HG02943 (cell line): ENCODE measurements around the gene B3GLCT.
A peak's percentile ranks its signal among the peaks of the same experiment; 100 is the strongest.
"Not testable (repeated sequence)": the region's sequence is repeated elsewhere in the genome, so short reads cannot be mapped to it uniquely, and the experiment has no call there.

Experiments
- ATAC-seq: cut with Tn5 transposase; IDR thresholded peaks from one replicate; pipeline ENCODE4 v1.9.1; 2021; ENCODE audit warnings: mild to moderate bottlenecking, low read depth, moderate library complexity; ENCODE audit not compliant: unreplicated experiment

The B3GLCT gene

DNA sequence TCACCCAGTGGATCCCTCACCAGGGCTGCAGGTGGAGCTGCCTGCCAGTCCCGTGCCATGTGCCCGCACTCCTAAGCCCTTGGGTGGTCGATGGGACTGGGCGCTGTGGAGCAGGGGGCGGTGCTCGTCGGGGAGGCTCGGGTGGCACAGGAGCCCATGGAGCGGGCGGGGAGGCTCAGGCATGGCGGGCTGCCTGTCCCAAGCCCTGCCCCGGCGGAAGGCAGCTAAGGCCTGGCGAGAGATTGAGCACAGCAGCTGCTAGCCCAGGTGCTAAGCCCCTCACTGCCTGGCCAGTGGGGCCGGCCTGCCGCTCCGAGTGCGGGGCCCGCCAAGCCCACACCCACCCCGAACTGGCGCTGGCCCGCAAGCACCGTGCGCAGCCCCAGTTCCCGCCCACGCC is 16.8 kb upstream of the B3GLCT start:
- no peak for ATAC-seq

- no peak for ATAC-seq
Measured at GRCh38 chr13:31184451-31184850, 15.3 kb upstream of the B3GLCT start.

DNA sequence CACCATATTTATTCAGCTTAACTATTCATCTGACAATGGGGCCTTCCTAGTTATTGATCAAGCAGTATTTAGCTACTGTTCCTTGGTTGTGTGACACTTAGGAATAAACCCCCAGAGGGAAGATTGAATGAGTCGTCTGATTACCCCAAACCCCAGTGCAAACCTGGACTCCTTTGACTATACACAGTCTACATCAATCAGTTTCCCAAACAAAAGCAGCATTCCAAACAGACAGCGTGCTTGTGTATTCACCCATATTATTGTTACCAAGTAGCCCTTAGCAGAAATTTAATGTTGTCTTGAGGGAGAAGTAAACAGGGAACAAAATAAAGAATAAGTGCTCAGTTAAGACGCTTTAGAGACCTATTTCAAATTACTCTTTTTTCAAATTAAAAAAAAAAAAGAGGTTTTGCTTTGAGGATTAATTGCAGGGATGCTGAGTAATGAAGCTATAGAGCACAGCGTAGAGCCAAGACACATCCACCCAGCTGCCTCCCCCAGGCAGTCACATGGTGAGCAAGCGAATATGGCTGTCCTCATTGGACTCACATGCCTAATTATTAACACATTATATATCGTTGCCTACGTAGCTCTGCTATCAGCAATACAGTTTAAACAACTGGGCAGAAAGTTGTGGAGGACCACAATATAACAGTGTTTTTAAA is 14.7 kb upstream of the B3GLCT start:
- no peak for ATAC-seq

DNA sequence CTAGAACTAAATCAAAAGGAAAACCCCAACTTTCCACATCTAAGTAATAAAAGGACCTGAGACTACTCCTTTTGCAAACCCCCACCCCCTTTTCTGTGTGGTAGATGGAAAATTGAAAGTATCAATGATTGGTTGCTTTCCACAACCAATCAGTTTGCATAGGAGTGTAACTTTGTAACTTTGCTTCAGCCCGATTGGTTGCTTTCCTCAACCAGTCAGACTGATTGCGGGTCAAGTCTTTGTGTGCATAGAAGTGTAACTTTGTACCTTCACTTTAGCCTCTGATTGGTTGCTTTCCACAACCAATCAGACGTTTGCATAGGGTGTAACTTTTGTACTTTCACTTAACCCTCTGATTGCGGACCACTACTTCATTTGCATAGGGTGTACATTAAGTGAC is 8.0 kb upstream of the B3GLCT start:
- ATAC-seq: no peak

DNA sequence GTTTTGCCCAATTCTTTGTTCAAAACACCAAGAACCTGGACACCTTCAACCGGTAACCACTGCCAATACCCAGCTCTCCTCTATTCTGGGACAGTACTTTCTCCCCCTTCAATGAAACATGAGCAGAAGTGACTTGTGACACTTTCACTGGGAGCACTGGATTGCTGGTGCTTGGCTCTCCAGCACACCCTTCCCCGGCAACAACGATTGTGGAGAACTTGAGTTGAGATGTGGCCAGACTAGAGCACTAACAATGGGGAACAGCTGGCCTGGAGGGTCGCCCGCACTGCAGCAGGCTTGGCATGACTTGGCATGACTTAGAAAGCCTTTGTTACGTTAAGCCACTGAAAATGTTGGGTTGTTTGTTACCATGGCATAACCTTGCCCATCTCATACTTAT is 7.5 kb upstream of the B3GLCT start:
- ATAC-seq: no peak

GRCh38 chr13:31195616-31196015 is 4.2 kb upstream of the B3GLCT start:
- ATAC-seq: no peak

GRCh38 chr13:31196992-31197391 is 2.8 kb upstream of the B3GLCT start:
- ATAC-seq: no peak

GRCh38 chr13:31198519-31198918 is 1.3 kb upstream of the B3GLCT start:
- no peak for ATAC-seq

GRCh38 chr13:31199527-31199848 is 287 bp upstream of the B3GLCT start:
- ATAC-seq: no peak

DNA sequence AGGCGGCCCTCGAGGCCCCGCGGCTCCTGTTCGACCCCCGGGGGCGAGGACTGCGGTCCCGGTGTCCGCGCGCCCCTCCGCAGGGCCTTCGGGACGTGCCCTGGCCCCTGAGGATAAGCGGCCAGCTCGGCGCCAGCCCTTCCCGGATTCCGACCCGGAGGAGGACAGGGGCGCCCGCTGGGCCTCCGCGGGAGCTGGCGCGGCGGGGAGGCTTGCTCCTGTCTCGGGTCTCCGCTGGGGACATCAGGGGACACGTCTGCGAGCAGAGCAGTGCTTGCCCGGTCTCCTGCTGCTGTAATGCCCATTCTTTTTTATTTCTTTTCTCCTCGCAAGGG is 829 bp downstream of the B3GLCT start:
- peak; percentile 31 for ATAC-seq

- no peak for ATAC-seq
Measured at GRCh38 chr13:31201341-31202031, 1.7 kb downstream of the B3GLCT start.

DNA sequence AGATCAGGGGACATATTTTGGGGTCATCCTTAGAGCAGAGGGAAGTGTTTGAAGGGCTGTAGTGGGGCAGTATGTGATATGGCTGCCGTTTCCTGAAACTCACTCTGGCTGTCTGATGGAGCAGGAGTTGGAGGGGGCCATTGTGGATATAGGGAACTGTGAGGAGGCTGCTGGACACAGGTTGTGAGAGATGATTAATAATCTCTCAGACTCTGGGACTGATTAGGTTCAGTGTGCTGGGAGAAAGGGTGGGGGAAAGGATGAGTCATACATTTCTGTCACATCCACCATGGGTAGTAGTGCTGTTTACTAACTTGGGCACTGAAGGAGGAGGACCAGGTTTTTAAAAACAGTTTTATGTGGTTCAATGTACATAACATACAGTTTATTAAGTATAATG is 4.8 kb downstream of the B3GLCT start:
- ATAC-seq: no peak

GRCh38 chr13:31207661-31208552 is 8.1 kb downstream of the B3GLCT start:
- ATAC-seq: no peak

DNA sequence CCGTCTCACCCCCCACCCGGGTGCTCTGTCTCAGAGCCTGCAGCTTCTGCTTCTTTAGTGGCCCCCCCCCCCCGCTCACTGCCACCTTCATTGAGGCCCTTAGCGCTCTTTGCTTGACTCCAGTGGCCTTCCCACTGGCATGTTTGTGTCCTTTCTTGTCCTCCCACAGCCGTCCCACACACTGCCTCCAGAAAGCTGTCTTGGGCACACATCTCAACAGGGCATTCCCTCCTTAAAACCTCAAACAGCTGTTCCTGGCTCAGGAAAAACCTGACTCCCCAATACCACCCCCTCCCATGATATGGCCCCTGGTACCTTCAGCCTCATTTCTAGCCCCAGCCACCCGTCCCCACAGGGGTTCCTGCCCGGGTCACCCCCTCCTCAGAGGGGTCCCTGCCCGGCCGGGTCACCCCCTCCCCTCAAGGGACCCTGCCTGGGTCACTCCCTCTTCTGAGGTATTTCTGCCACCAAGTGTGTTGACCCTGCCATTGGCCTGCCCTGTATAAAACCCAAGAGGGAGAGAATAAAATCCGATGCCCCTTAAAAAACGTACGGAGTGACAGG is 8.9 kb downstream of the B3GLCT start:
- ATAC-seq: no peak

DNA sequence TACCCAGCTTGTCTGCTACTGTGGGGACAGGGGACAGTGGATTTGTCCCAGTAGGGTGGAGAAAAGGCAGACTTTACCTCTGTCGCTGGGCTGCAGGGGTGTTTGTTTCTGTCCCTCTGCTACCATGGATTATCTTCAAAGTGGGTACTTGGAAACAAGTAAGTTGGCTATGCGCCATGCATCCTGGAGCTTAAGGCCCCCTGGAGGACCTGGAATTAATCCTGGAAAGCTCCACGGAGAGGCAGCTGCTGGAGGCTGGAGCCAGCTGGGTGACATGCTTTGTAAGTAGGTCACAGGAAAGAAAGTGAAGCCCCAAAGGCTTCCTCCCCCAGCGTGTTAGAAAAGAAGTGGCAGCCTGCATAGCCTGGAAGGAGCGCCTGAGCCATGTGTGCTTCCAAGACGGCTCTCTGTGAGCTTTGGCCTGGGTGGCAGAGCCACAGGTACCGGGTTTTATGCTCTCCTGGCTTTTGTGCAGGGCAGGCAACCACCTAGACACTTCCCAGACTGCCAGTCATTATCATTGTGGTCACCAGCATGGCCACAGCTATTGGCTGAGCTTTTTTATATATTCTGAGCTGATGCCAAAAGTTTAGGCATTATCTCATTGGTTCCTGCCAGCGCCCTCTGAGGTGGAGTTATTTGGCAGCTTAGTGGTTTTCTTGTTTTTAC is 9.5 kb downstream of the B3GLCT start:
- ATAC-seq: no peak

- no peak for ATAC-seq
Measured at GRCh38 chr13:31209841-31210210, 10.1 kb downstream of the B3GLCT start.

- ATAC-seq: no peak
Measured at GRCh38 chr13:31213651-31214289, 14.0 kb downstream of the B3GLCT start.

GRCh38 chr13:31214435-31214834 is 14.7 kb downstream of the B3GLCT start:
- no peak for ATAC-seq

DNA sequence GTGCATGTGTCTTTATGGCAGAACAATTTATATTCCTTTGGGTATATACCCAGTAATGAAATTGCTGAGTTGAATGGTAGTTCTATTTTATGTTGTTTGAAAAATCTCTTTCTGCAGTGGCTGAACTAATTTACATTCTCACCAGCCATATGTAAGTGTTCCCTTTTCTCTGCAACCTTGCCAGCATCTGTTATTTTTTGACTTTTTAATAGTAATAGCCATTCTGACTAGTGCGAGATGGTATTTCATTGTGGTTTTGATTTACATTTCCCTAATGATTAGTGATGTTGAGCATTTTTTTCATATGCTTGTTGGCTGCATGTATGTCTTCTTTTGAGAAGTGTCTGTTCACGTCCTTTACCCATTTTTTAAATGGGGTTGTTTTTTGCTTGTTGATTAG is 17.1 kb downstream of the B3GLCT start:
- not testable (repeated sequence) for ATAC-seq

GRCh38 chr13:31219909-31220598 is 20.3 kb downstream of the B3GLCT start:
- no peak for ATAC-seq
